ENCODE results near the gene ALDH16A1.
"Not testable (repeated sequence)": the region's sequence is repeated elsewhere in the genome, so short reads cannot be mapped to it uniquely, and the experiment has no call there.

ALDH16A1 gene

GRCh38 chr19:49443366-49444099 is 9.5 kb upstream of the ALDH16A1 start:
- peaks cover 5% of the 10 kb centered on the region for H3K36me3 ChIP-seq (ENCODE audit: control insufficient read depth, low read depth, low read length)
- no peaks in the 10 kb centered on the region for H3K9me3 ChIP-seq (ENCODE audit: control insufficient read depth, low read depth, low read length)
- peaks cover 38% of the 10 kb centered on the region for H3K27me3 ChIP-seq (ENCODE audit: control insufficient read depth, insufficient read depth, low read length)
- peak overlapping the region; percentile 78 for H3K4me3 ChIP-seq (ENCODE audit: low read length)
- H3K9ac ChIP-seq (ENCODE audit: low read length) = peak overlapping the region; percentile 46
- no peak overlapping the region for H3K27ac ChIP-seq (ENCODE audit: low read length)
- peaks cover 3% of the 10 kb centered on the region for H3K4me1 ChIP-seq (ENCODE audit: control insufficient read depth, low read depth, low read length)

GRCh38 chr19:49444100-49444700 is 8.8 kb upstream of the ALDH16A1 start:
- not testable (repeated sequence) for H3K27ac ChIP-seq (ENCODE audit: low read length); H3K4me1 ChIP-seq (ENCODE audit: control insufficient read depth, low read depth, low read length); H3K36me3 ChIP-seq (ENCODE audit: control insufficient read depth, low read depth, low read length); H3K9ac ChIP-seq (ENCODE audit: low read length); H3K9me3 ChIP-seq (ENCODE audit: control insufficient read depth, low read depth, low read length)
- H3K4me3 ChIP-seq (ENCODE audit: low read length) = peak overlapping the region; percentile 78
- peaks cover 31% of the 10 kb centered on the region for H3K27me3 ChIP-seq (ENCODE audit: control insufficient read depth, insufficient read depth, low read length)

- H3K4me3 ChIP-seq (ENCODE audit: low read length) = no peak overlapping the region
- H3K9ac ChIP-seq (ENCODE audit: low read length) = no peak overlapping the region
- H3K27me3 ChIP-seq (ENCODE audit: control insufficient read depth, insufficient read depth, low read length) = peaks cover 13% of the 10 kb centered on the region
- no peaks in the 10 kb centered on the region for H3K9me3 ChIP-seq (ENCODE audit: control insufficient read depth, low read depth, low read length)
- peaks cover 9% of the 10 kb centered on the region for H3K36me3 ChIP-seq (ENCODE audit: control insufficient read depth, low read depth, low read length)
- H3K4me1 ChIP-seq (ENCODE audit: control insufficient read depth, low read depth, low read length) = peaks cover 3% of the 10 kb centered on the region
- H3K27ac ChIP-seq (ENCODE audit: low read length) = no peak overlapping the region
Measured at GRCh38 chr19:49445997-49446396, 7.0 kb upstream of the ALDH16A1 start.

- no peak overlapping the region for H3K9ac ChIP-seq (ENCODE audit: low read length)
Measured at GRCh38 chr19:49447485-49448431, 5.3 kb upstream of the ALDH16A1 start.

GRCh38 chr19:49448432-49448786 is 4.6 kb upstream of the ALDH16A1 start:
- no peak overlapping the region for H3K9ac ChIP-seq (ENCODE audit: low read length)
- no peaks in the 10 kb centered on the region for H3K4me1 ChIP-seq (ENCODE audit: control insufficient read depth, low read depth, low read length)
- no peaks in the 10 kb centered on the region for H3K9me3 ChIP-seq (ENCODE audit: control insufficient read depth, low read depth, low read length)
- peaks cover 9% of the 10 kb centered on the region for H3K36me3 ChIP-seq (ENCODE audit: control insufficient read depth, low read depth, low read length)
- H3K4me3 ChIP-seq (ENCODE audit: low read length) = no peak overlapping the region
- H3K27me3 ChIP-seq (ENCODE audit: control insufficient read depth, insufficient read depth, low read length) = no peaks in the 10 kb centered on the region
- H3K27ac ChIP-seq (ENCODE audit: low read length) = no peak overlapping the region

More at GRCh38 chr19:49447485-49448431, 5.3 kb upstream of the ALDH16A1 start:
- Histone ChIP-seq H3K9me3 (ENCODE audit: control insufficient read depth, low read depth, low read length) (no peaks in the 10 kb centered on the region), H3K36me3 (ENCODE audit: control insufficient read depth, low read depth, low read length) (peaks cover 9% of the 10 kb centered on the region), H3K27me3 (ENCODE audit: control insufficient read depth, insufficient read depth, low read length) (no peaks in the 10 kb centered on the region), H3K4me1 (ENCODE audit: control insufficient read depth, low read depth, low read length) (no peaks in the 10 kb centered on the region), H3K4me3 (ENCODE audit: low read length) (no peak overlapping the region), H3K27ac (ENCODE audit: low read length) (no peak overlapping the region)

- peak overlapping the region; percentile 89 for H3K4me3 ChIP-seq (ENCODE audit: low read length)
- no peak overlapping the region for H3K9ac ChIP-seq (ENCODE audit: low read length)
Measured at GRCh38 chr19:49450405-49450804, 2.6 kb upstream of the ALDH16A1 start.

GRCh38 chr19:49451430-49452181 is 1.4 kb upstream of the ALDH16A1 start, which contains the start of gene PIH1D1:
TSS of gene PIH1D1 (minus strand) at chr19:49451814. CDS start at chr19:49451574, 240 bp downstream.
- peaks cover 4% of the 10 kb centered on the region for H3K4me1 ChIP-seq (ENCODE audit: control insufficient read depth, low read depth, low read length)

More at GRCh38 chr19:49450405-49450804, 2.6 kb upstream of the ALDH16A1 start:
- no peaks in the 10 kb centered on the region for H3K9me3 ChIP-seq (ENCODE audit: control insufficient read depth, low read depth, low read length)
- peaks cover 4% of the 10 kb centered on the region for H3K4me1 ChIP-seq (ENCODE audit: control insufficient read depth, low read depth, low read length)
- H3K27ac ChIP-seq (ENCODE audit: low read length) = no peak overlapping the region
- H3K36me3 ChIP-seq (ENCODE audit: control insufficient read depth, low read depth, low read length) = peaks cover 9% of the 10 kb centered on the region
- no peaks in the 10 kb centered on the region for H3K27me3 ChIP-seq (ENCODE audit: control insufficient read depth, insufficient read depth, low read length)

GRCh38 chr19:49453757-49454240 is 774 bp downstream of the ALDH16A1 start:
- H3K9ac ChIP-seq (ENCODE audit: low read length) = peak overlapping the region; percentile 100
- H3K36me3 ChIP-seq (ENCODE audit: control insufficient read depth, low read depth, low read length) = peaks cover 4% of the 10 kb centered on the region
- no peaks in the 10 kb centered on the region for H3K27me3 ChIP-seq (ENCODE audit: control insufficient read depth, insufficient read depth, low read length)
- H3K4me3 ChIP-seq (ENCODE audit: low read length) = peak overlapping the region; percentile 100
- H3K9me3 ChIP-seq (ENCODE audit: control insufficient read depth, low read depth, low read length) = no peaks in the 10 kb centered on the region
- H3K4me1 ChIP-seq (ENCODE audit: control insufficient read depth, low read depth, low read length) = peaks cover 4% of the 10 kb centered on the region
- H3K27ac ChIP-seq (ENCODE audit: low read length) = peak overlapping the region; percentile 99

More at GRCh38 chr19:49451430-49452181, 1.4 kb upstream of the ALDH16A1 start, which contains the start of gene PIH1D1:
- Histone ChIP-seq H3K27me3 (ENCODE audit: control insufficient read depth, insufficient read depth, low read length) (no peaks in the 10 kb centered on the region), H3K9ac (ENCODE audit: low read length) (peak within 1 kb of the TSS; percentile 100), H3K9me3 (ENCODE audit: control insufficient read depth, low read depth, low read length) (no peaks in the 10 kb centered on the region), H3K4me3 (ENCODE audit: low read length) (peak within 1 kb of the TSS; percentile 100), H3K36me3 (ENCODE audit: control insufficient read depth, low read depth, low read length) (peaks cover 5% of the 10 kb centered on the region), H3K27ac (ENCODE audit: low read length) (peak within 1 kb of the TSS; percentile 72)

- H3K9me3 ChIP-seq (ENCODE audit: control insufficient read depth, low read depth, low read length) = no peaks in the 10 kb centered on the region
Measured at GRCh38 chr19:49455773-49456172, 2.7 kb downstream of the ALDH16A1 start.

GRCh38 chr19:49456326-49456725 is 3.3 kb downstream of the ALDH16A1 start:
- Histone ChIP-seq H3K27ac (ENCODE audit: low read length) (no peak overlapping the region), H3K36me3 (ENCODE audit: control insufficient read depth, low read depth, low read length) (no peaks in the 10 kb centered on the region), H3K9ac (ENCODE audit: low read length) (no peak overlapping the region), H3K4me1 (ENCODE audit: control insufficient read depth, low read depth, low read length) (peaks cover 4% of the 10 kb centered on the region), H3K27me3 (ENCODE audit: control insufficient read depth, insufficient read depth, low read length) (no peaks in the 10 kb centered on the region), H3K9me3 (ENCODE audit: control insufficient read depth, low read depth, low read length) (no peaks in the 10 kb centered on the region), H3K4me3 (ENCODE audit: low read length) (no peak overlapping the region)

More at GRCh38 chr19:49455773-49456172, 2.7 kb downstream of the ALDH16A1 start:
- Histone ChIP-seq H3K27ac (ENCODE audit: low read length) (no peak overlapping the region), H3K4me1 (ENCODE audit: control insufficient read depth, low read depth, low read length) (peaks cover 4% of the 10 kb centered on the region), H3K9ac (ENCODE audit: low read length) (no peak overlapping the region), H3K4me3 (ENCODE audit: low read length) (no peak overlapping the region), H3K27me3 (ENCODE audit: control insufficient read depth, insufficient read depth, low read length) (no peaks in the 10 kb centered on the region), H3K36me3 (ENCODE audit: control insufficient read depth, low read depth, low read length) (no peaks in the 10 kb centered on the region)

Measured in iPS-18a (cell line).